Activated T-cell treated with anti-CD3 and anti-CD28 coated beads, Interleukin-2, amount 50 U/mL, for 48 hours (primary cell): ENCODE data around the gene CR2.
A peak's percentile ranks its signal among the peaks of the same experiment; 100 is the strongest.
"Not testable (repeated sequence)": the region's sequence is repeated elsewhere in the genome, so short reads cannot be mapped to it uniquely, and the experiment has no call there.

ENCODE experiments used
- DNase-seq, 2 experiments: peaks; one replicate each; pipeline ENCODE4 v3.0.0-alpha.2; 2020

Gene CR2

DNA sequence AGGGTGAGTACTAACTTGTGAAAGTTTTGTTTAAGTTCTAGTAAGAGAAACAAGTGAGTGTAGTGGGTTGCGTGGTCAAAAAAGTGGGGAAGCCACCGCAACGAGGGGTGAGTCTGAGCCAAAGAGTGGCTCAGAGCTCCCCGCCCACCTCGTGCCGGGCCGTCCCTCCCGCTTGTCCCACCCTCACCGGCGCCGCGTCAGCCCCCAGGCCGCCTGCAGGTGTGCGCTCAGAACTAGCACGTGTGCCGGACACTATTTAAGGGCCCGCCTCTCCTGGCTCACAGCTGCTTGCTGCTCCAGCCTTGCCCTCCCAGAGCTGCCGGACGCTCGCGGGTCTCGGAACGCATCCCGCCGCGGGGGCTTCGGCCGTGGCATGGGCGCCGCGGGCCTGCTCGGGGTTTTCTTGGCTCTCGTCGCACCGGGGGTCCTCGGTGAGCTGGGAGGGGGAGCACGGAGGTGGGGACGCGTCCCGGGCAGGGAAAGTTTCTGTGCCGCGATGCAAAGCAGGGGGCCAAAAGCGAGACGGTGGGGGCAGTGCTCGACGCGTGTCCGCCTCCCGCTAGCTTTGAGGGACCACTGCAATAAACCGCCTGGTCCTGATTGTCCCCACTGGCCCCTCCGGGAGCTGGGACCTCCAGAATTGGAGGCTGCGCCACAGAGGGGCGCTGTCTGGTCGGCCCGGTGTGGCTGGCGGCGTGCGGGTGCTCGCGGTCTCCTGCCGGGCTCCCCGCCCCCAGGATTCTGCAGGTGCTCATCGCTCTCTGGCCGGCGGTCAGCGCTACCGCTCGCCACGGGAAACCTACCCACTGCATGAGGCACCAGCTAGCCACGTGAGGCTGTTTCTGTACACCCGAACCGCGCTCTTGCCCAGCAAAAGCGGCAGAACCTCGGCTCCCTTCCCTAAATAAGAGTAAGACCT lies at the start of gene CR2:
CR2 (plus strand) TSS at position 283 of the 919 bp plus-strand sequence; CDS start at position 374, 91 bp downstream.
- peak; percentile 73 to 78 for DNase-seq

GRCh38 chr1:207404849-207405525 lies 49.1 kb upstream of the CR2 start:
- no peak for DNase-seq

- DNase-seq: no peak
Observed at GRCh38 chr1:207405814-207406213, 48.3 kb upstream of the CR2 start.

DNA sequence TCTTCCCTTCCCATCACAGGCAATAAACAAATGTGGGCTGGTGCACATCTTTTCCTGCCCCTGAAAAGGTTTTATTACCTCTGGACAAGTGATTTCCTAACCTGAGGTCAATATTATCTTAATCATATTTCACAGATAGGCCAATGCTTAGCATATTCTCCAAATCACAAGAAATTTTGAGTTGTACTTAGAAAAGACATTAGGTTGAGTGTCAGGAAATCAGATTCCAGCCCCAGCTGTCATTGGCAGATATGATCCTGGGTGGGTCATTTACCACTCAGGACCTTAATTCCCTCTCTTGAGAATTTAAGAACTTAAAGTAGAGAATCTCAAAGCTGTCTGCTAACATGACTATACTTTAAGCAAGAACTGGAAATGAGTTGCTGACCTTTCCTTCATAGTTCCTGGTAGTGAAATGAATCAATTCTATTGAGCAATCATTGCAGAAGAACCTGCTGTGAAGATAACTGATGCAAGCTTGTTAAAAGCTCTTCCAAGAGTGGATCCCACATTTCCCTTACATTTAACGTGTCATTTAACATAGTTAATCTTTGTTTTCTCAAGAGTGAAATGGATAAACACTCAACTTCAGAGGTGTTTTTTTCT lies 46.4 kb upstream of the CR2 start:
- no peak for DNase-seq

GRCh38 chr1:207412845-207413244 lies 41.3 kb upstream of the CR2 start:
- DNase-seq: no peak

- DNase-seq: peak; percentile 54 to 58
Observed at GRCh38 chr1:207414606-207415108, 39.5 kb upstream of the CR2 start.

GRCh38 chr1:207417076-207417475 lies 37.1 kb upstream of the CR2 start:
- DNase-seq: no peak

GRCh38 chr1:207418351-207418750 lies 35.8 kb upstream of the CR2 start:
- no peak for DNase-seq

GRCh38 chr1:207420109-207420508 lies 34.0 kb upstream of the CR2 start:
- no peak for DNase-seq

DNA sequence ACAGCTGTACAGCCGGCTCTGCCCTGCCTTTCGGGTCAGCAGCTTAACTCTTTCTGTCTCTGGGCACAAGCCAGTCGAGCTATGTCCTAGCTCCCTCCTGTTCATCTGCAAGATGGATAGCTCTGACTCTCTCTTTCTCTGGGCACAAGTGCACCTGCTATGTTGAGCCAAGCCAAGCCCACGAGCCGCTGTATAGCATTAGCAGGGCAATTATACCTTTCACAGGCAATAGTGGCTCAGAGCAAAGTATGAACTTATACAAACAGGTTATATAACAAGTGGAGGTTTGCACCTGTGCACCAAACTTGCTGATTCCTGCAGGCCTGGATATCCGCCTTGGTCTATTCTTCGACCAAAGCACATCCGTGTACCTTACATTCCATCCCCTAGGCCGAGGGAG lies 33.0 kb upstream of the CR2 start:
- no peak for DNase-seq

- no peak for DNase-seq
Observed at GRCh38 chr1:207423560-207424292, 30.4 kb upstream of the CR2 start.

DNA sequence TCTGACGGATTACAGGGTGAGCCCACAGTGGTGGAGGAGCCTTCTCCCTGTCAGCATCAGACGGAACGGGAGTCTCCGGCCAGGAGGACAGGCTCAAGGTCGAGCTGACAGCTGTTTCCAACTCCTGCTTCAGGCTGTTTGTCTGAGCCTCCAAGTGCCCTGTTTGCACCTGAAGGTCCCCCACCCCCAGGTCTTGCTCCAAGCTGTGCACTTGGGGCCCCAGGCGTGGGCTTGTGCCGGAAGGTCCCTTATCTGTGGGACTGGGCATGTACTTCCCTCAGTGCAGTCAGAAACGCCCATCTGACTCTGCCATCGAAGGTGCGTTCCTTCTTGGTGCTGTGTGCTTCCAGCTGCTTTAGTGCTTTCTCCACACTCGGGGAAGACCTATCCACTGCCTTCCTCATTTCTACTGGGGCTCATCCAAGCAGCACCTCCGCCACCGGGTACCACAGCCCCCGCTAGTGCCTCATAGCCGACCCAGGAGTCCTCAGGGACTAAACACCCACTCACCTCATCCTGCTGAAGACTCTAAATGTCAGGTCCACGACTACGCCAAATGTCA lies 29.5 kb upstream of the CR2 start:
- no peak for DNase-seq

DNA sequence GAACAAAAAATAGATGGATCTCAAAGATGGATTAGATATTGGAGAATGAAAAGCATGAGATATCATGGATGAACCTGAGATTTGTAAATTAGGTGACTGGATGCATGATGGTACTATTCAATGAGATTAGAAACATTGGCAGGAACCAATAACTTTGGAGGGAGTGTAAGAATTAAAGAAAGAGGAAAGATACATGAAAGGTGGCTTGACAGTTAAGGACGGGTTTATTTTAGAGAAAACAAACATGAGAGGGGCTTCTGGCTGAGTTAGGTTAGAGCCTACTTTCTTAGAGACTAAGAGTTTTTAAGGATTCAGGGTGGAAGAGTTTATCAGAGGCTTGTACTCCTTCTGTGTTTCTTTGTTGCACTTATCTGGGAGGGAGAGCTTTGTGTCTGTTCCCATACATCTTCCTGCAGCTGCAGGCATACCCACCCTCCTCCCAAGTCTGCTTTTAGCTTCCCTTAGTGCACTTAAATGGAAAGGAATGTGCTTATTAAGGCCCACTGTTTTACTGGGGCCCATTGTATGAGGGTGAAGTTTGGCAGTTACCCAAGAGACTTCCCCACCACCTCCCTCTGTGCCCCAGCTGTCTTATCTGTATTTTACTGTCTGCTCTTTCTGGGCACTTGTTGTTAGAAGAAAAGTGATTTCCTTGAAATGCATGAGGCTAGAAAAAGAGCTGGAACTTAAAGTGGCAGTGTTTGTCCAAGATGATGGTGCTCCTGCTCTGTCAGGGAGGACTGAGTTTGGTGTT lies 26.1 kb upstream of the CR2 start:
- no peak for DNase-seq

GRCh38 chr1:207428783-207429182 lies 25.3 kb upstream of the CR2 start:
- DNase-seq: no peak

- no peak for DNase-seq
Observed at GRCh38 chr1:207429963-207430362, 24.2 kb upstream of the CR2 start.

DNA sequence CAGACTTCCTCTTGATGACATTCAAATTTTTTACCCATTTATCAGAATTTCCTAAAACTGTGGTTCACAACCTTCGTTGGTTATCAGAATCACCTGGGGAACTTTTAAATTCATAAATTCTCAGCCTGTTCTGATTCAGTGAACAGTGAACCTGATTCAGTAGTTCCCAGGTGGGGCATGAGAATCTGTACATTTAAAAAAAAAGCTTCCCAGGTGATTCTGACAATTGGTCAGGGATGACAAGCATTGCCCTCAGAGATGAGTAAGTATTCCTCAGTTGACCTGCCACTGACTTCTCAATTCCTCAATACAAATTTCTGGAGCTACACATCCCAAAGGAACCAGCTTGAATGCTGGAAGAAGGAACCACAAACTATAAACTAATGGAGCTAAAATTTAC lies 23.5 kb upstream of the CR2 start:
- DNase-seq: no peak

GRCh38 chr1:207431508-207431907 lies 22.6 kb upstream of the CR2 start:
- no peak for DNase-seq

GRCh38 chr1:207433435-207433834 lies 20.7 kb upstream of the CR2 start:
- no peak for DNase-seq

GRCh38 chr1:207436746-207437145 lies 17.4 kb upstream of the CR2 start:
- DNase-seq: not testable (repeated sequence)

GRCh38 chr1:207440626-207441025 lies 13.5 kb upstream of the CR2 start:
- DNase-seq: no peak

DNA sequence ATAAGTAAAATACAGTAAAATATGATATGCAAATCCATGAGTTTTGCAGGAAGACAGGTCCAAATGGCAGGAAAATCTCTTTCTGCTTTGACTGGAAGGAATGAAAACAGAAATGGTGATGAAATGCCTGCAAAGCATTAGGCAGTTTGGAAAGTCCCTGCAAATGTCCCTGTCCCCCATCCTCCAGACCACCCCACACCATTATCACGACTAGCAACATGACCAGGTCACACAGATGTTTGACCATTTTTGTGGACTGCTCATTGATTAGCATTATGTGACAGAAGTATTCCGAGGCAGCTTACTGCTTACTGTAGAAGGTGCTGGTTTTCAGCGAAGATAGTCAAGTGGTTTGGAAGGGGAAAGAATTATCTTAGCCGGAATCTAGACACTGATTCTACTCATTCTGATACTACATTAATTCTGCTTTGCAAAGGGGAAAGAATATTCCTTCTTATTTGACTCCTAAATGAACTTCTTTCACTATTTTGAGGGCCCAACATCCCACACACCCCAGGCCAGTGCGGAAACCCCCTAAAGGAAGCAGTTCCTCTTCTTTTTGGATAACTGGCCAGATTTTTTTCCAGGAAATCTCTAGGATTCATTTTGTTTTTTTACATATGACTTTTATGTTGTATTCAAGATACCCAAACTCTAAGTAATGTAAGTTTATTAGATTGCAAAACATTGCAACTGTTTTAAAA lies 9.5 kb upstream of the CR2 start:
- DNase-seq: no peak
